GM19372 (cell line): Measurements from ENCODE around the gene CHIT1.
A peak's percentile ranks its signal among the peaks of the same experiment; 100 is the strongest.
"Not testable (repeated sequence)": the region's sequence is repeated elsewhere in the genome, so short reads cannot be mapped to it uniquely, and the experiment has no call there.

Experiments
- ATAC-seq: cut with Tn5 transposase; IDR thresholded peaks from one replicate; pipeline ENCODE4 v1.9.1; 2021; ENCODE audit warnings: mild to moderate bottlenecking, low read depth, moderate library complexity; ENCODE audit not compliant: unreplicated experiment

CHIT1 gene

DNA sequence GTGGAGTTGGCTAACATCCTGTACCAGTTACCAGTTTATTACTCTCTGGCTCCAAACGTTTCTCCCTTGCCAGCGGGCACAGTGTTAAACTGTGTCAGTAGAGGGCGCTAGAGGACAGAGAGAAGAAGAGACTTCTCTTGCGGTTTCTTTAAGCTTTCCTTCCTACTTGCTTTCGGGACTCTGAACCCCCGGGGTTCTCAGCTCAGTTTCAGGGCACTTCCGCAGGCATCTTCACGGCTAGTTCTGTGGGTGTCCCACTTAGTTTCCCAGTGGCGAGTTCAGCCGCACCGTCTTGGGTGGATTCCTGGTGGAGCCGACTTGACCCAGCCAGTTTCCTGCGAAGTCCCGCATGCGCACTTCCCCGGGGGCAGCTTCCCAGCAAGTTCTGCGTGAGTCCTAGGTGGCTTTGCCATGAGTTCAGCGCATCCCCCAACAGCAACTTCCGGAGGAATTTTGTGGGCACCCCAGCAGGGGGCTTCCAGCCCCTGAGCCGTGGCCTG, 37.9 kb upstream of the CHIT1 start:
- ATAC-seq = peak; percentile 67

DNA sequence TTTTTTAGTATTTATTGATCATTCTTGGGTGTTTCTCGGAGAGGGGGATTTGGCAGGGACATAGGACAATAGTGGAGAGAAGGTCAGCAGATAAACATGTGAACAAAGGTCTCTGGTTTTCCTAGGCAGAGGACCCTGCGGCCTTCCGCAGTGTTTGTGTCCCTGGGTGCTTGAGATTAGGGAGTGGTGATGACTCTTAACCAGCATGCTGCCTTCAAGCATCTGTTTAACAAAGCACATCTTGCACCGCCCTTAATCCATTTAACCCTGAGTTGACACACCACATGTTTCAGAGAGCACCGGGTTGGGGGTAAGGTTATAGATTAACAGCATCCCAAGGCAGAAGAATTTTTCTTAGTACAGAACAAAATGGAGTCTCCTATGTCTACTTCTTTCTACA, 36.7 kb upstream of the CHIT1 start:
- ATAC-seq = not testable (repeated sequence)

DNA sequence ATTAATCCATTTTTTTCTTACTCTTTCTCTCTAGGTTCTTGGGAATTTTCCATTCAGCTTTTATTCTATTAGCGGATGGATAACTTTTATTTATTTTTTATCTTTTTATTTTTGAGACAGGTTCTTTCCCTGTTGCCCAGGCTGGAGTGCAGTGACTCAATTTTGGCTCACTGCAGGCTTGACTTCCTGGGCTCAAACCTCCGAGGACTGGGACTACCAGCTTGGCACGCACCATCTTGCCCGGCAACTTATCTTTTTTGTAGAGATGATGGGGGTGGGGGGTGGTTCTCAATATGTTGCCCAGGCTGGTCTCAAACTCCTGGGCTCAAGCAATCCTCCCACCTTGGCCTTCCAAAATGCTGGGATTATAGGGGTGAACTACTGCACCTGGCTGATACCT, 36.1 kb upstream of the CHIT1 start:
- no peak for ATAC-seq

DNA sequence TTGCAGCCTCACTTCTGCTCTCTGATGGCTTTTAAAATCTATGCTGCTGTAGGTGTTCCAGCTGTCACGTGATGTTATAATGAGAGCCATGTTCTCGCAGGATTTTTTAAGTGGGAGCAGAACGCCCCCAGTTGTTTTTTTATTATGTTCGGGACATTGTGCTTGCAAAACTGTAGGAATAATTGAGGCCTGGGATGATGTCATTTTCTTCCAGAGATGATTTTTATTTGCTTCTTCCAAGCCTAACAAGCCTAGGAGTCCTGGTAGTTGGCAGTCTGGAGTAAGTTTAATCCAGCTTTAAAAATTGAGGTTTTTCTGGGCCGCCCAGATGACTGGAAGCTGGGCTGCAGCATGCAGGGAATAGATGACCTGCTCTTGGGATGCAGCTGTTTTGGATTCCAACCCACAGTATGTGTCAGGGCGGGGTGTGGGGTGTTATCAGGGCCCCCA, 34.6 kb upstream of the CHIT1 start:
- no peak for ATAC-seq

DNA sequence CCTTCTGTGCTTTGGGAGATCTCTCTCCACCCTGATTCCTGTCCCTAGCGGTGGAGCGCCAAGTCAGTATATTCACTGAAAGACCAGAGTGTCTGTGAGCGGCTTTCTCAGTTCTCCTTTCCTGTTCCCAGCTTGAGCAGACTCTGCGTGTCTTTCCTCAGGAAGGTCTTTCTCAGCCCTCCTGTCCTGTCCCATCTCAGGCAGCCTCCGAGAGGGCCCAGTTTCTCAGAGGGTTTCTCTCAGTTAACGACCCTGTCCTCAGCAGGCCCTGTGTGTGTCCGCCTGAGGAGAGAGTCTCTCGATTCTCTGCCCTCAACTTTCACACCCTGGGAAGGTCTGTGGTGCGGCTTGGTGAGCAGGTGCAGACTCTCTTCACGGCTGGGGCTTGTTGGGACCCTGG, 34.0 kb upstream of the CHIT1 start:
- ATAC-seq = no peak

DNA sequence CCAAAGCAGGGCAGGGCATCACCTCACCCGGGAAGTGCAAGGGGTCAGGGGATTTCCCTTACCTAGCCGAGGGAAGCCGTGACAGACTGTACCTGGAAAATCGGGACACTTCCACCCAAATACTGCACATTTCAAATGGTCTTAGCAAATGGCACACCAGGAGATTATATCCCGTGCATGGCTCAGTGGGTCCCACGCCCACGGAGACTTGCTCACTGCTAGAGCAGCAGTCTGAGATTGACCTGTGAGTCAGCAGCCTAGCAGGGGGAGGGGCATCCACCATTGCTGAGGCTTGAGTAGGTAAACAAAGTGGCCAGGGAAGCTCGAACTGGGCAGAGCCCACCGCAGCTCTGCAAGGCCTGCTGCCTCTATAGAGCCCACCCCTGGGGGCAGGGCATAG, 27.2 kb upstream of the CHIT1 start:
- ATAC-seq = not testable (repeated sequence)

DNA sequence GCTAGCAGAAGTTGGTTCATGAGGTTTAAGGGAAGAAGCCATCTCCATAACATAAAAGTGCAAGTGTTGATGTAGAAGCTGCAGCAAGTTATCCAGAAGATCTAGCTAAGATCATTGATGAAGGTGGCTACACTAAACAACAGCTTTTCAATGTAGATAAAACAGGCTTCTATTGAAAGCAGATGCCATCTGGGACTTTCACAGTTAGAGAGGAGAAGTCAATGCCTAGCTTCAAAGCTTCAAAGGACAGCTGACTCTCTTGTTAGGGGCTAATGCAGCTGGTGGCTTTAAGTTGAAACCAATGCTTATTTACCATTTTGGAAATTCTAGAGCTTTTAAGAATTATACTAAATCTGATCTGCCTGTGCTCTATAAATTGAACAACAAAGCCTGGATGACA, 25.3 kb upstream of the CHIT1 start:
- ATAC-seq = not testable (repeated sequence)

DNA sequence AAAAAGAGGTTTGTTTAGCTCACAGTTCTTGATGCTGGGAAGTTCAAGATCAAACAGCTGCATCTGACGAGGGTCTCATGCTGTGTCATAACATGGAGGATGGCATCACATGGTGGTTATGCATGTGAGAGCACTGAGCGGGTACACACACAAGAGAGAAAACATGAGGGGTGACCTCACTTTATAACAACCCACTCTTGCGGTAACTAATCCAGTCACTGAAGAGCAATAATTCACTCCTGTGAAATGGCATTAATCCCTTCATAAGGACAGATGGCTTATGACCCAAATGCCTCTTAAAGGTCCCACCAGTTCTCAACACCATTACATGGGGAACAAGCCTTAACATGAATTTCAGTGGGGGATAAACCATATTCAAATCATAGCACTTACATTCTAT, 23.2 kb upstream of the CHIT1 start:
- ATAC-seq = no peak

DNA sequence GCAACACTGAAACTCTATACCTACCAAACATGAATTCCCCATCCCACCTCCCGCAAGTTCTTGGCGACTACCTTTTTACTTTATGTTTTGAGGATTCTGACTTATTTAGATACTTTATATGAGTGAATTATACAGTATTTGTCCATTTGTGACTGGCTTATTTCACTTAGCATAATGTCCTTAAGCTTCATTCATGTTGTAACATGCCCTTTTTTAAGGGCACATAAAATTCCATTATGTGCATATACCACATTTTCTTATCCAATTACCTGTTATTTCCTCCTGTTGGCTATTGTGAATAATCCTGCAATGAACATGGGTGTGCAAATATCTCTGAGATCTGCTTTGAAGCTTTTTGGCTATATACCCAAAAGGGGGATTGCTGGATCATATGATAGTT, 22.0 kb upstream of the CHIT1 start:
- no peak for ATAC-seq

DNA sequence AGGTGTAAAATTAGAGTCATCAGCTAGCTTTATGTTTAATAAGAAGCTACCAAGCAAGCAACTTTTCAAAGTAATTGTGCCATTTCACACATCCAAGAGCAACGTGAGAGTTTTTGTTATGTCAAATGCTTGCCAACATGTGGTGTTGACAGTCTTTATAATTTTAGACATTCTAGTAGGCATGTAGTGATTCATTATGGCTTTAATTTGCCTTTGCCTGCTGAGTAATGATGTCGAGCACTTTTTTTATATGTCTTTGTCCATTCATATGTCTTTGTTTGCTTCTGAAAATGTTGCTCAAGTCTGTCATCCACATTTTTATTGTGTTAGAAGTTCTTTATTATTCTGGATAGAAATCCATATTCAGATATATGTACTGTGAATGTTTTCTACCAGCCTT, 21.4 kb upstream of the CHIT1 start:
- ATAC-seq = no peak

DNA sequence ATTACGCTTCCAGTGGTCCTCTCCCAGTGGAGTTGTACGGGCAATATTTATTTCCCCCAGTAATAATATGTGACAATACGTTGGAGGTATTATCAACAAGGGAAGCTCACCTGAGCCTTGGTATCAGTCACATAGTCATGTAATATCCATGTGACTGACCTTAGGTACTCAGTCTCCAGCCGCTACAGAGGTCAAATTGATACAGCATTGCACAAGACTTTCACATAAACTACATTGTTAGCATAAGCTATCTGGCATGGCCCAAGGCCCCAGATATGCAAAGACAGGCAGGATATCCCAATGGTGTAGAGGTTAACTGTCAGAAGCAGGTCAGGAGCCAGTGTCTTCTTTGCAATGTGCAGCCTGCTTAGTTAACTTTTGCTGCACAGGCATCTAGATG, 15.3 kb upstream of the CHIT1 start:
- no peak for ATAC-seq

DNA sequence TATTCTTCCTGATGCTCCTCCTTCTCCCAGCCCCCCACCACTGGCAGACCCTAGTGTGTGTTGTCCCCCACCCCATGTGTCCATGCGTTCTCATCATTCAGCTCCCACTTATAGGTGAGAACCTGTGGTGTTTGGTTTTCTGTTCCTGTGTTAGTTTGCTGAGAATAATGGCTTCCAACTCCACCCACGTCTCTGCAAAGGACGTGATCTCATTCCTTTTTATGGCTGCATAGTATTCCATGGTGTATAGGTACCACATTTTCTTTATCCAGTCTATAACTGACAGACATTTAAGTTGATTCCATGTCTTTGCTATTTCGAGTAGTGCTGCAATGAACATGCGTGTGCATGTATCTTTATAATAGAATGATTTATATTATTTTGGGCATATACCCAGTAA, 12.2 kb upstream of the CHIT1 start:
- ATAC-seq = not testable (repeated sequence)

DNA sequence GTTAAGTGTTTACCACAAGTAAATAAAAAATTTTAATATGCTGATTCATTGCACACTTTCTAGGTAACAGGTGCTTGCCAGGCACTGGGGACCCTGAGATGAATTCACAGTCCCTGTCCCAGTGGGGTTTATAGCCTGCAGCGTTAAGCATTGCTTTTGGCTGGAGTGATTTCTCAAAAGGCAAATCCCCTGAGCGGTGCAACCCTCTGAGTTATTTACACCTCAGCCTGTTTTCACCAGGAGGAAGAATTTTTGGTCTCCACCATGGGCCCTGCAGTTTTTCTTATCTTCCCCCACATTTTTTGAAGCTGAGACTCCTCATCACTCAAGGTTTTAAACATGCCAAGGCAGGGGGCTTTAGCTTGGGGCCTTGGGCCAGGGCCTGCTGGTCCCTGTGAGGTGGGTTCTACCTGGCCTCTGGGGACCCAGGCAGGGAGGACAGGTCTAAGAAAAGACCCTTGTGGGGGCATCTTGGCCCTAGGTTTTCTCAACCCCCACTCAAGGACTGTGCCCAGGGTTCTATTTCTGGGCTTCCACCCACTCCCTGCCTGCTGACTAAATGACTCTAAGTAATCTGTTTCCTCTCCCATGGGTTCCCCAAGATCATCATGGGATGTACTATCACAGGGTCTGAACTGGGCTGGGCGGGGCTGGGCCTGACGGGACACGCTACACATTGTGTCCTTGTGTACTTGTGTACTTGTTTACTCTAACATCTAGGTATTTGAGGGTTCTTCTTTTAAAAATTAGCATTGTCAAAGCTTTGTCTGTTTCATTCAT, 10.2 kb upstream of the CHIT1 start:
- no peak for ATAC-seq

DNA sequence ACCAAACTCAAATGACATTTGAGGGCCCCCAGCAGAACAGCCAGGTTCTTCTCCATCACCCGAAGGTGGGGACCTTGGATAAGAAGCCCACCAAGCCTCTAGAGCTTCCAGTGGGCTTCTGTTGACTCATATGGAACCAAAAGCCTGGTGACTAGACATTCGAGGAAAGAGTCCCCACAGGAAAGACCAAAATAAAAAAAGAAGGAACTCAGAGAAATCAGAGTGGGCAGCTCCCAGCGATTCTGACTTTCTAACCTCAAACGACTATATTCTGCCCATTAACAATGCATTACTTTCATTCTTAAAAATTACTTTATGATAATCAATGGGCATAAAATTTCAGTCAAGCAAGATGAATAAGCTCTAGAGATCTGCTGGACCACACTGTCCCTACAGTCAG, 9.6 kb upstream of the CHIT1 start:
- no peak for ATAC-seq

DNA sequence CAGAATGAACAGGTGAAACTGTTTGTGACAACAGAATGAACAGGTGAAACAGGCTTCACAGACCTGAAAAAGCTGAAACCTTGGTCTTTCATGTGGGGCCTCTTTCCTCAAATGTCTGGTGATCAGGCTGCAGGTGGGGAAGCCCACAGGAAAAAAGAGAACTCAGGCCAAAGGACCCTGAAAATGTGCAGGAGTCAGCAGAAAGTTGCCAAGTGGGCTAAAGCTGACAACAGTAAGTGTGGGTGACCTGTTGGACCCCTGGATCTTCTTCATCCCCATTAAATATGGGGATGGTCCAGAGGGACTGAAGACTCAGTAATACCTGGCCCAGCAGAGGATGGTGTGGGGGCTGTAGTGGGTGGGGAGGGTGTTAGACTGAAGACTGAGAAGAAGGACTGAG, 9.1 kb upstream of the CHIT1 start:
- ATAC-seq = no peak

DNA sequence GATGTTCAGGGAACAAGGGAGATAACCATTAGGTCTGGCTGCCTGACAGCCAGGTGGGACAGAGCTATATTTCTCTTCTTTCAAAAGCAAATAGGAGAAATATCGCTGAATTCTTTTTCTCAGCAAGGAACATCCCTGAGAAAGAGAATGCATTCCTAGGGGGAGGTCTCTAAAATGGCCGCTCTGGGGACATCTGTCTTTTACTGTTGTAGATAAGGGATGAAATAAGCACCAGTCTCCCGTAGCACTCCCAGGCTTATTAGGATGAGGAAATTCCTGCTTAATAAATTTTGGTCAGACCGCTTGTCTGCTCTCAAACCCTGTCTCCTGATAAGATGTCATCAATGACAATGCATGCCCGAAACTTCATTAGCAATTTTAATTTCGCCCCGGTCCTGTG, 5.4 kb upstream of the CHIT1 start:
- not testable (repeated sequence) for ATAC-seq

DNA sequence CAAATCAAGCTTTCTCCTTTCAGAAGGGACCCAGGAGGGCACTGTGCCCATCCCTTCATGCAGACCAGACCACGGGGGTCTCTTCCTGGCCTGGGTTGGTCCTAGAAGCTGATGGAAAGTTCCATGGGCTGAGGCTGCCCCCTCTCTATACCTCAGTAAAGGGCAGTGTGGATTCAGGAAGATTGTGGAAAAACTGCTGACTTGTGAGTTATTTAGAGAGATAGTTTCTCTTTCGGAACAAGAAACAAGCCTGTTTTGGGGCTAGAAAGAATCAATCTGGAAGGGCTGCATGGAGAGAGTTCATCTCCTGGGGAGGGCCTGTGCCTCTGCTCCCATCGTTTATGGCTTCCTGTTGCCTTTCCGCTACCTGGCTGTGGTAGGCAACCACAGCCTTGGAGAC, 803 bp downstream of the CHIT1 start:
- no peak for ATAC-seq

DNA sequence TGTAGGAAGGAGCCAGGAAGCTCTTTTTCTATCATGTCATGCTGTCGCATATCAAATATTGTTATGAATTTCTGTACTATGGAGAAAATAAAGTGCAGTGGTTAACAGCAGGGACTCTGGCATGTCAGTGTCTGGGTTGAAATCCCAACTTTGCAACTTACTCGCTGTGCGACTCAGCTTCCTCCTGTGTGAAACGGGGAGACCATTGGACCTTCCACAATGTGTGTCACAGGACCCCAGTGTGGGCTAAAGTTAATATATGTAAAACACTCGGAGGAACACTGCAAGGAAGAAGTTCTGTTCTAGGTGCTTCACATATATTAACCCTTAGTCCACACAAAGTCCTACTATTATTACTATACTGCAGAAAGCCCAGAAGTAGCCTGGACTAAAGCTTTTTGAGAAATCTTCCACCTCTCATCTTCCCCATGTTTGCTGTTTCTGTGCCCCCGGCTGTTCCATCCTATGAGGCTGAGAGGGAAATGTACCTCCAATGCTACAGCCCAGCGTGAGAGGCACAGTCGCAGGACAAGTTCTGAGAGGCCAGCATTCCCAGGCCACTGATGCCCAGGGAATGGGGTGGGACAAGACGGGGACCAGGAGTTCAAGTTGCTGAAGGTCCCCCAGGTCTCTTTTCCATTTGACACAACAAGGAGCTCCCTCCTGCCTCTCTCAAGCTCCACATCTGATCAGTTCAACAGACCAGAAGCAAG, 1.9 kb downstream of the CHIT1 start:
- no peak for ATAC-seq

DNA sequence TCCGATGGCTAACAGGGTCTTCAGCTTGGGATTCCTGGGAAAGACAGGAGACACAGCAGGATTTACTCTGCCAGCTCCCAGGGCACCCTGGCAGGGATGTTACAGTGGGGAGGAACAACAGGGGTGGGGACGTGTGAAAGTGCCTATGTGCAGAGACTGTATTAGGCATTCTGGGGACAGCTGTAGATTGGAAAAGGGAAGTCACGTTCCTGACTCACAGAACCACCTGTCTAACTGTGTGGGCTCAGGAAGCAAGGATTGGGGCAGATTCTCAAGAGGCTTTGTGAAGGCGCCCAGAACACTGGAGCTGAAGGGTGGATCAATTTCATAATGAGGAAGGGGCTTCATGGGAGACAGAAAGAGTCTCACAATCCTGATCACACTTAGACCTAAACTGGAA, 4.4 kb downstream of the CHIT1 start:
- ATAC-seq = no peak

DNA sequence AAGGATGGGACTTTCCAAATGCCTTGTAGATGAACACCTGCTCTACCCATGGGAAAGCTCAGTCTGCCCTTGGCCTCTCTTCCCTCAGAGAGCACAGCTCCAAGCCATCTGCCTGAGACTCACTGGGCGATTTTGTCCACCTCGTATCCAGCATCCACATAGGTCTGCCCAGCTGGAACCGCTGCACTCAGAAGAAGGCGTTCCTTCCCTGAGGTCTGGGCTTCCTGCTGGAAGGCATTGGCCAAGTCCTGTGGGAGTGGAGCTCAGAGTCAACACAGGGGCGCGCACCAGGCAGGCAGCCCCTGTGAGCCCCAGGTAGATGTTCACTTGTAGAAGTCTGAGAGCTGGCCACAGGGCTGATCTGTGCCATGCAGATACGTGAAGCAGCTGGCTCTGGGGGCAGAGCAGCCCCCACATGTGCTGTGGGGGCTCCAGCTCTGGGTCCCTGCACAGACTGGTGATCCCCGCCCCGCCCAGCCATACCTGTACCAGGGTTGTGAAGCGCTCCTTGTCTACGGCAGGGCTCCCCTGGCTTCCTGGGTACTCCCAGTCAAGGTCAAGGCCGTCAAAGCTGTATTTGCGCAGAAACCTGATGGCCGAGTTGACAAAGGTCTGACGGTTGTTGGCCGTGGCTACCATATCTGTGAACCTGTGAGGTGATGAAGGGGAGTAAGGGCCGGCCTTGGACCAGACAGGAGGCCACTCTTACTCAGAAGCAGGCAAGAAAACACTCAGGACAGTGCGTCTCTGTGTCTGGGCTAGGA, 6.3 kb downstream of the CHIT1 start:
- no peak for ATAC-seq

DNA sequence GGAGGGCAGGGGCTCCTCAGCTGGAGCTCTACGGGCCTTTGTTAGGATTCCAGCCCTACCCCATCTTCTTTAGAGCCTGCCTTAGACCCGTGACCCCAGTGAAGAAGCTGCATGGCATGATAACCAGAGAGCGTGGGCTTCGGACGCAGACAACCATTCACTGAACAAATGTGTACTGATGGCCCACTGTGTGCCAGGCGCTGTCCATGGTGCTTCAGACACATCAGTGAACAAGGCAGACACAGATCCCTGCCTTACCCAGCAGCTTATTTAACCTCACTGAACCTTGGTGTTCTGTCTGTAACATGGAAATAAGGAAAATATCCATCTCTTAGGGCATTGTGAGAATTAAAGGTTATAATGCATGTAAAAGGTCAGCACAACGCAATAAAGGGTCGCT, 9.5 kb downstream of the CHIT1 start:
- ATAC-seq = no peak
